Retinal pigment epithelial cell (primary cell): ENCODE measurements around the gene SLC25A23.

ENCODE experiments used
- DNase-seq: peaks from one replicate; pipeline ENCODE4 v3.0.0-alpha.2; 2010; ENCODE audit warnings: low read depth
- H3K4me3 ChIP-seq: 2 replicates; pipeline ENCODE4 v1.5.1; 2011; ENCODE audit warnings: mild to moderate bottlenecking, low read length, control low read depth, moderate library complexity
- TF ChIP-seq, protein P1 (sequence below): conservative IDR thresholded peaks from 2 replicates; pipeline ENCODE4 v1.5.1; 2011; ENCODE audit warnings: low read depth, low read length, control low read depth, inconsistent platforms

Gene SLC25A23

GRCh38 chr19:6464070-6464873 lies 4.7 kb upstream of the SLC25A23 start, which contains the start of gene CRB3:
TSS of gene CRB3 (plus strand) at chr19:6464271. CDS start at chr19:6464702, 431 bp downstream.
- no peak for DNase-seq
- peak within 1 kb of the TSS; percentile 52 for H3K4me3 ChIP-seq
- TF ChIP-seq, protein P1, sequence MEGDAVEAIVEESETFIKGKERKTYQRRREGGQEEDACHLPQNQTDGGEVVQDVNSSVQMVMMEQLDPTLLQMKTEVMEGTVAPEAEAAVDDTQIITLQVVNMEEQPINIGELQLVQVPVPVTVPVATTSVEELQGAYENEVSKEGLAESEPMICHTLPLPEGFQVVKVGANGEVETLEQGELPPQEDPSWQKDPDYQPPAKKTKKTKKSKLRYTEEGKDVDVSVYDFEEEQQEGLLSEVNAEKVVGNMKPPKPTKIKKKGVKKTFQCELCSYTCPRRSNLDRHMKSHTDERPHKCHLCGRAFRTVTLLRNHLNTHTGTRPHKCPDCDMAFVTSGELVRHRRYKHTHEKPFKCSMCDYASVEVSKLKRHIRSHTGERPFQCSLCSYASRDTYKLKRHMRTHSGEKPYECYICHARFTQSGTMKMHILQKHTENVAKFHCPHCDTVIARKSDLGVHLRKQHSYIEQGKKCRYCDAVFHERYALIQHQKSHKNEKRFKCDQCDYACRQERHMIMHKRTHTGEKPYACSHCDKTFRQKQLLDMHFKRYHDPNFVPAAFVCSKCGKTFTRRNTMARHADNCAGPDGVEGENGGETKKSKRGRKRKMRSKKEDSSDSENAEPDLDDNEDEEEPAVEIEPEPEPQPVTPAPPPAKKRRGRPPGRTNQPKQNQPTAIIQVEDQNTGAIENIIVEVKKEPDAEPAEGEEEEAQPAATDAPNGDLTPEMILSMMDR: no peak

DNA sequence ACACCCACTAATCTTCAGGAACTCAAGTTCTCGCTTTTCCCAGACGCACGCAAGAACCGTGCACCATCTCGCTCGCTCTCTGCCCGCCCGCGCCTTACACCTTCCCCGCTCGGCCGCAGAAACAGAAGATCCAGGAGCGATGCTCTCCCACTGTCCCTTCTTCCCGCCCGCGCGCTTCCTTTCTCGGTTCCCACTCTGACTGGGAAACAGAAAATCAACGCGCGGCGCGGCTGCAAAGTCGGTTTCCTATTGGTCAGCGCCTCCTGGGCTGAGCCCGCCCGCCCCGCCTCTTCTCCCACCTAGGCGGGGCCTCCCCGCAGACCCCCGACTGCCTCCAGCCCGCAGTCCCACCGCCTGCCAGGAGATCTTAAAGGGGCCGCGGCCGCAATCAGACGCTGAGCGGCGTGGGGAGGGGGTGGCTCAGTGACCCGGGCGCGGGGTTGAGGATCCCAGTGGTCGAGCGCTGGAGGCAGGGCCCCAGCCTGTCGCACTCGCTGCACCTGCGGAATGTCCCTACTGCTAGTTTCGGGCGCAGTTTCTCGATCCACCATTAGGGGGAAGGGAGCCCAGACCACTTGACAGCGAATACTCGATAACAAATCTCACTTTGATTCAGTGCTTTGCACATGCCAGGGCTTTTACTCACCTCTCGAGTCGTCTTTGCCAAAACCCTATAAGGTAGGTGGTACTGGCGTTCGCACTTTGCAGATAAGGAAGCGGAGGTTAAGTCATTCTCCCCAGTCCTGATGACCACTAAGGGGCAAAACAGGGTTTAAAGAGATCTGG lies 700 bp upstream of the SLC25A23 start:
- H3K4me3 ChIP-seq: peak overlapping the region; percentile 70
- peak; percentile 94 for DNase-seq
- TF ChIP-seq, protein P1: peak; percentile 66

- TF ChIP-seq, protein P1: no peak
- no peak for DNase-seq
- H3K4me3 ChIP-seq: peak overlapping the region; percentile 70
These were observed 814 bp downstream of the SLC25A23 start for GRCh38 chr19:6458695-6459261.

- no peak for DNase-seq
- TF ChIP-seq, protein P1: no peak
- peak overlapping the region; percentile 70 for H3K4me3 ChIP-seq
These were observed 1.5 kb downstream of the SLC25A23 start for GRCh38 chr19:6457958-6458694.

DNA sequence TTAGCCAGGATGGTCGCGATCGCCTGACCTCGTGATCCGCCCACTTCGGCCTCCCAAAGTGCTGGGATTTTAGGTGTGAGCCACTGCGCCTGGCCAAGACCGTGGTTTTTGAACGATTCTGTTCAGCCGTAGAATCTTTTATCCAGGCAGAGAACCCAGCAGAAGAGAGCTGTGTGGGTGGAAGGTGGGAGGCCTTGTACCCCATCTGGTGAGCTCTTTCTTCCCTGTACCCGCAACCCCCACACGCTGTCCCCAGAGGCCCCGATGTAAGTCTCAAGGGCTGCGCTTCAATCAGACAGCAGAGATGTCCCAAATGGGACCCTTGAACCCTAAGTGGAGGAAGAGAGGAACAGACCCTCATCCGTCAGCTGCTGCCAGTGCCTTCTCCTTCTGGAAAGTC lies 3.7 kb downstream of the SLC25A23 start:
- H3K4me3 ChIP-seq: no peak overlapping the region
- TF ChIP-seq, protein P1: no peak
- DNase-seq: no peak

- DNase-seq: no peak
- TF ChIP-seq, protein P1: no peak
These were observed 5.5 kb downstream of the SLC25A23 start for GRCh38 chr19:6453951-6454565.

More at GRCh38 chr19:6453951-6454565, 5.5 kb downstream of the SLC25A23 start:
- no peak overlapping the region for H3K4me3 ChIP-seq
